Measurements from ENCODE around the gene CCDC160. TPM values are rescaled to one million over a fixed set of nuclear protein-coding genes. Genes with fewer than 3 reads are reported as not detected.
A peak's percentile ranks its signal among the peaks of the same experiment; 100 is the strongest.

The CCDC160 gene
- total RNA-seq, 1 experiment from 2014 or later = 0.48 TPM

GRCh38 chrX:134254511-134254910 is 17.5 kb downstream of the CCDC160 start:
- Histone ChIP-seq H3K9me2 (ENCODE audit: insufficient read depth) (no peaks in the 10 kb centered on the region), H3K4me2 (peak overlapping the region; percentile 63), H3K79me2 (ENCODE audit: low read depth) (no peaks in the 10 kb centered on the region), H2AFZ (0 out of 2 replicates have a peak overlapping the region, but pooled peaks have one; percentile 54), H4K20me1 (ENCODE audit: insufficient read depth) (no peaks in the 10 kb centered on the region), H3K36me3 (ENCODE audit: low read depth) (no peaks in the 10 kb centered on the region), H3F3A (ENCODE audit: insufficient read depth, low read depth) (peaks cover 18% of the 10 kb centered on the region), H3K9me3 (ENCODE audit: insufficient read depth, low read depth) (no peaks in the 10 kb centered on the region), H3K27me3 (ENCODE audit: insufficient read depth, low read depth) (no peaks in the 10 kb centered on the region), H3K4me3 (0 out of 2 replicates have a peak overlapping the region, but pooled peaks have one; percentile 18), H3K27ac (peak overlapping the region; percentile 91), H3K4me1 (replicated peaks; ENCODE audit: insufficient read depth) (peaks cover 33% of the 10 kb centered on the region)
- no TSS peak for BruUV-seq (replicated peaks)
- DNase-seq = peak in 1 of 2 experiments; percentile 83
- CTCF ChIA-PET = interaction anchor here (0.7 kb wide), 2 partner anchors 9 to 11 kb away, joined by 4 to 5 read pairs; no protein-coding TSS in a partner anchor
- intact Hi-C loops (cut with micrococcal nuclease; ENCODE audit: unreplicated experiment) = no loop called here
- TF ChIP-seq EZH2 (IDR thresholded peaks at IDR 0.05; ENCODE audit: low read depth) (no peak), CTCF (conservative IDR thresholded peaks at IDR 0.05) (no peak)
- POLR2A ChIA-PET (ENCODE audit: unreplicated experiment) = no interaction called here

DNA sequence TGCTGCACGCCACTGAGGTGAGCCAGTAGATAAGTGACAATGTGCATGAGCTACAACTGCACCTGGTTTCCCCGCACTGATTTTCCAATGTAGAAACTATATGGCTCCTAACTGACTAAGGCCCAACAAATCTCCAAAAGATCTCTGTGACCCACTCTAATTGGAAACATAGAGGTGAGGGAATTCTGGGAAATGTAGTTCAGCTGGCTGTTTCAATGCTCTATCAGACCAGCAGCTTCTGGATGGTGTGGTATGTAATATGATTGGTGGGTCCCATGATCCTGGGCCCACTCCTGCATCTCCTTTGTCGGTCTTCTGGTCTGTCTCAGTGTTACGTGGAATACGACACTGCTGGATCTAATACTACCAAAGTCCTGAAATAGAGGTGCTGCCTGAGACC is 18.6 kb downstream of the CCDC160 start:
- H3K4me2 ChIP-seq = 0 out of 2 replicates have a peak overlapping the region, but pooled peaks have one; percentile 37
- H2AFZ ChIP-seq = no peak overlapping the region
- H3K9me2 ChIP-seq (ENCODE audit: insufficient read depth) = no peaks in the 10 kb centered on the region
- no peaks in the 10 kb centered on the region for H3K79me2 ChIP-seq (ENCODE audit: low read depth)
- TF ChIP-seq CTCF (conservative IDR thresholded peaks at IDR 0.05) (no peak), EZH2 (IDR thresholded peaks at IDR 0.05; ENCODE audit: low read depth) (no peak)
- no peak for DNase-seq
- ChIA-PET CTCF (no interaction called here), POLR2A (ENCODE audit: unreplicated experiment) (no interaction called here)
- BruUV-seq (replicated peaks) = no TSS peak
- peaks cover 18% of the 10 kb centered on the region for H3F3A ChIP-seq (ENCODE audit: insufficient read depth, low read depth)
- no peaks in the 10 kb centered on the region for H4K20me1 ChIP-seq (ENCODE audit: insufficient read depth)
- H3K4me3 ChIP-seq = no peak overlapping the region
- no peaks in the 10 kb centered on the region for H3K9me3 ChIP-seq (ENCODE audit: insufficient read depth, low read depth)
- no peak overlapping the region for H3K27ac ChIP-seq
- H3K36me3 ChIP-seq (ENCODE audit: low read depth) = no peaks in the 10 kb centered on the region
- intact Hi-C loops (cut with micrococcal nuclease; ENCODE audit: unreplicated experiment) = no loop called here
- H3K27me3 ChIP-seq (ENCODE audit: insufficient read depth, low read depth) = no peaks in the 10 kb centered on the region
- peaks cover 33% of the 10 kb centered on the region for H3K4me1 ChIP-seq (replicated peaks; ENCODE audit: insufficient read depth)

GRCh38 chrX:134256684-134257083 is 19.7 kb downstream of the CCDC160 start:
- BruUV-seq (replicated peaks) = no TSS peak
- intact Hi-C loops (cut with micrococcal nuclease; ENCODE audit: unreplicated experiment) = no loop called here
- DNase-seq = no peak
- Histone ChIP-seq H4K20me1 (ENCODE audit: insufficient read depth) (no peaks in the 10 kb centered on the region), H3K4me3 (no peak overlapping the region), H3K4me2 (no peak overlapping the region), H3K27ac (no peak overlapping the region), H3K9me3 (ENCODE audit: insufficient read depth, low read depth) (no peaks in the 10 kb centered on the region), H3K9me2 (ENCODE audit: insufficient read depth) (no peaks in the 10 kb centered on the region), H3F3A (ENCODE audit: insufficient read depth, low read depth) (peaks cover 18% of the 10 kb centered on the region), H3K4me1 (replicated peaks; ENCODE audit: insufficient read depth) (peaks cover 33% of the 10 kb centered on the region), H3K36me3 (ENCODE audit: low read depth) (no peaks in the 10 kb centered on the region), H3K27me3 (ENCODE audit: insufficient read depth, low read depth) (no peaks in the 10 kb centered on the region), H2AFZ (no peak overlapping the region), H3K79me2 (ENCODE audit: low read depth) (no peaks in the 10 kb centered on the region)
- TF ChIP-seq CTCF (conservative IDR thresholded peaks at IDR 0.05) (no peak), EZH2 (IDR thresholded peaks at IDR 0.05; ENCODE audit: low read depth) (no peak)
- CTCF ChIA-PET = no interaction called here
- POLR2A ChIA-PET (ENCODE audit: unreplicated experiment) = no interaction called here
